GM18511 (cell line): Measurements from ENCODE around the gene SPRTN.
"Not testable (repeated sequence)": the region's sequence is repeated elsewhere in the genome, so short reads cannot be mapped to it uniquely, and the experiment has no call there.

Experiments used
- ATAC-seq: cut with Tn5 transposase; IDR thresholded peaks from one replicate; pipeline ENCODE4 v1.9.1; 2021; ENCODE audit warnings: mild to moderate bottlenecking, moderate library complexity; ENCODE audit not compliant: unreplicated experiment

The SPRTN gene

GRCh38 chr1:231335663-231336602 is 2.2 kb upstream of the SPRTN start:
- no peak for ATAC-seq

GRCh38 chr1:231337043-231337471 is 1.0 kb upstream of the SPRTN start:
- ATAC-seq = peak; percentile 6

- peak; percentile 81 for ATAC-seq
These were observed 422 bp upstream of the SPRTN start, which contains the start of gene EXOC8 for GRCh38 chr1:231337472-231338269. Gene EXOC8 (minus strand): TSS chr1:231337852. CDS start chr1:231337745, 107 bp downstream.

DNA sequence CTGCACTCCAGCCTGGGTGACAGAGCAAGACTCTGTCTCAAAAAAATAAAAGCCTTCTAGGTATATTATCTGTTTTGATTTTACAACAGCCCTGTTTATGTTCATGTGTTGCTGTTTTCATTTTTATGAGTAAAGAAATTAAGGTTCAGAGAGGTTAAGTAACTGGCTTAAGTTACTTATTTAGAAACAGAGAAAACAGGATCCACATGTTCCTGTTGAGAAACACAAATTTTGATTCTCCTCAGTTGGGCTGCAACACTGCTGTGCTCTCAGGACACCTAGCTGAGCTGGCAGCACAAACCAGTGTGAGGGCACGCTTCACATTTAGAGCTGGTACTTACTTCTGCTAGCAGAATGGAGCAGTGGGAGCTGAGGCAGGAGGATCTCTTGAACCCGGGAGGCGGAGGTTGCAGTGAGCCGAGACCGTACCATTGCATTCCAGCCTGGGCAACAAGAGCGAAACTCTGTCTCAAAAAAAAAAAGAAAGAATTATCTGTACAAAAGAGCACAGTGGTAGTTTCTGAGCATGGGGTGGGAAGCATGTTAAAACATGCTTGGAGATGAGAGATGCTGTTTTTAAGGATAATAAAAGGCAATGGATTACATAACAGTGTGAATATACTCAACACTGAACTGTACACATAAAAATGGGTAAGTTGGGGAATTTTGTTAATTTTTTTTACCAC is 2.4 kb downstream of the SPRTN start:
- no peak for ATAC-seq

DNA sequence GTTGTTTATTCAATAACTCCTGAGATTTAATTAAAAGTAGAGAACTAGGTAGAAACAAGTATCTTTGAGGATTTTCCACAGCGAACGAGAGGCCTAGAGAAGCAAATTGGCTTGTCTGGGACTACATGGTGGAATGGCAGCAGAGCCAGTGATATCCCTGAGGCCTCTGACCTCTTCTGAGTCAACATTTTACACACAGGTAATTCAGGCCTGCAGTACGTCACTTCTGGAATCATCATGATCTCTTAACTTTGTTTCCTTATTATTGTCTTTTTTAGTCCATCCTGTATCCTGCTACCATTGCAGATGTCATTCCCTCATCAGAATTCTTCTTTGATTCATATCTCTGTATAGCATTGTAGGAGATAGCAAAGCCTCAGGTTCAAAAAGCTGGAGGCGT is 9.9 kb downstream of the SPRTN start:
- ATAC-seq = no peak

DNA sequence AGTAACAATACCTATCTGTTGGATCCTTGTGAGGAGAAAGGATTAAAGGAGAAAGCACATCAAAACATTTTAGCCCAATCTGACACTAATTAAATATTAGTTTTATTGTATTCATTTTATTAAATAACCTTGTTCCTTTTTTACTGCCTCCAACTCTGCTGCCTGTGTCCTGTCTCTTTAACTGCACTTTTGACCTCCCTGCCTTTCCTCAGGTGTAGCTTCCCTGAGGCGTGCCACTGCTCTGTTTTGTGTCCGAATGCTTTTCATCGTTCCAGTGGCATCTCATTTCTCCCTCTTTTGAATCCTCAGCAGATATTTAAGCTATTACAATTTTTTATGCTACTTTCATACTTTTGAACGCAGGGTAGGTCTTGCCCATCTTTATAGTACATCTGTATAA is 10.3 kb downstream of the SPRTN start:
- no peak for ATAC-seq

DNA sequence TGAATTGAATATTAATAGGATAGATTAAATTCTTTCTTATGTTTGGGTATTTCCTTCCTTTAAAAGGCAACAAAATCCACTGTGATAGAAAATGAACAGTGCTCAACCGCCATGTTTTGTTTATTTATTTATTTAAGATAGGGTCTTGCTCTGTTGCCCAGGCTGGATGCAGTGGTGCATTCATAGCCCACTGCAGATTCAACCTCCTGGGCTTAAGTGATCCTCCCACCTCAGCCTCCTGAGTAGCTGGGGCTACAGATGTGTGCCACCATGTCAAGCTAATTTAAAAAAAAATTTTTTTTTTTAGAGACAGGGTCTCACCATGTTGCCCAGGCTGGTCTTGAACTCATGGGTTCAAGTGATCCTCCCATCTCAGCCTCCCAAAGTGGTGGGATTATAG is 10.8 kb downstream of the SPRTN start:
- not testable (repeated sequence) for ATAC-seq

GRCh38 chr1:231351816-231352215 is 13.7 kb downstream of the SPRTN start:
- no peak for ATAC-seq

DNA sequence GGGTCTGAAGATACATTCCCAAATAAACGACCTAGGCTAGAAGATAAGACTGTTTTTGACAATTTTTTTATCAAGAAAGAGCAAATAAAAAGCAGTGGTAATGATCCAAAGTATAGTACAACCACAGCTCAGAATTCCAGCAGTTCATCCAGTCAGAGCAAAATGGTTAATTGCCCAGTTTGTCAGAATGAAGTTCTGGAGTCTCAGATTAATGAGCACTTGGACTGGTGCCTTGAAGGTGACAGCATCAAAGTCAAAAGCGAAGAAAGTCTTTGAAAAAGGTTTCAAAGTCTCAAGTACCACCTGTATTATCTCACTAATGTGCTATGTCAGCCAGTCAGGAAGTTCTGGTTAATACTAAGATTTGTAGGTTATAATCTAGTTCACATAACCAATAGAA is 15.0 kb downstream of the SPRTN start:
- ATAC-seq = no peak

DNA sequence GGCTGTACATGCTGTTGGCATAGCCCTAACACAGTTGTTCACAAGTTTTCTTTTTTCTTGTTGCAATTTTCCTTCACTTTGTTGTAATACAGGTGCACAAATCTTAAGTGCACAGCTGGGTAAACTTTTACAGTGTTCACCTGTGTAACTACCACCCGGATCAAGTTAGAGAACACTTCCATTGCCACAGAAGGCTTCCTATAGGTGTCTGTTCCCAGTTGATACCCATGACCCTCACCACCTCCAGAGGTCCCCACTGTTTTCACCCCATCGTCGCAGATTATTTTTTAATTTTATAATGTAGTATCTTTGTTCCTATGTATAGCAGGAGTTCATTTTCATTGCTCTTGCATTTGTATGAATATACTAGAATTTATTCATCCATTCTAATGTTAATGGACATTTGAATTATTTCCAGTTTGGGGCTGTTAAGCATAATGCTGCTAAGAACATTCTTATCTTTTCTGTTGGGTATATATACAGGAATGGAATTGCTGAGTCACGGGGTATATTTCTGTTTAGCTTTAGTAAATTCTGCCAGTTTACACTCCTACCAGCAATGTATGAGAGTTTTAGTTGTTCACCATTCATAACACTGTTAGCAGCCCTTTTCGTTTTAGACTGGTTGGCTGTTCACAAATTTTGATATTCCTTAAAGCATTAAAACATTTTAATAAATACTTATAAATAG is 16.4 kb downstream of the SPRTN start:
- ATAC-seq = no peak

DNA sequence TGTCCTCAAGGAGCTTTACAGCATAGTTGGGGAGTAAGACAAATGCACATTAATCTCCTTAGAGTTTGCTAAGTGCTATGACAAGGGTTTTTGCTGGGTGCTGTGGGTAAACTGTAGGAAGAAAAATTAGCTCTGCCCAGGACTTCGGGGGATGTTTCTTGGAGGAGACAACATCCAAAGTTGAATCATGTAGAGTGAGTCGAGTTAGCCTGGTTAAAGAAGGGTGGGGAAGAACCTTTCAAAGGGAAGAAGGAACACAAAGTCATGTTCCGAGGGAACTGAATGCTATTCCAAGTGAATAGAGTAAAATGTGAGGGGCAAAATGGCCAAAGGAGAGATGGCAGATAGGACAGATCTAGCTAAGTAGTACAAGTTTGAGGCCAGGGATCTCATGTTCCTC is 17.1 kb downstream of the SPRTN start:
- ATAC-seq = no peak

DNA sequence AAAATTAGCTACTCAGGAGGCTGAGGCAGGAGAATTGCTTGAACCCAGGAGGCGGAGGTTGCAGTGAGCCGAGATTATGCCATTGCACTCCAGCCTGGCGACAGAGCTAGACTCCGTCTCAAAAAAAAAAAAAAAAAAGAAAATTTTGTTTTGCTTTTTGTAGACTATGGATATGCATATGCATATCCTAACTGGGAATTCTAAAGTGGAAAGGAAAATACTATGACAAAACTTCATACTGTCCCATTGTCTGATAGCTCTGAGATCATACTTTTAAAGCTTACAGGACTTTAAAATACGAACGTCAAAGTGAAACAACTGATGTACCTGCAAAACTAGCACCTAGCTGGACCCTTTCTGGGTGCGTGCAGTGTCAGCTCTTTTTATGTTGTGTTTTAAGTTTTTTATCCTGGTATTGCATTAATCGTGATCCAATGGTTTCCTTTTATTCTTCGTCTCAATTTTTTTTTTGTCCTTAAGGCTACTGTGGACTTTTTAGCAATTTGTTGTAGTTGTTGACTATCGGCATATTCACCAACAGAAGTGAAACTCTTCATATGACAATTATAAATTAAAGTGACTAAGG is 19.2 kb downstream of the SPRTN start:
- peak; percentile 13 for ATAC-seq

- ATAC-seq = peak; percentile 90
These were observed 19.8 kb downstream of the SPRTN start for GRCh38 chr1:231357831-231358354.

- ATAC-seq = no peak
These were observed 21.0 kb downstream of the SPRTN start for GRCh38 chr1:231359113-231359512.

DNA sequence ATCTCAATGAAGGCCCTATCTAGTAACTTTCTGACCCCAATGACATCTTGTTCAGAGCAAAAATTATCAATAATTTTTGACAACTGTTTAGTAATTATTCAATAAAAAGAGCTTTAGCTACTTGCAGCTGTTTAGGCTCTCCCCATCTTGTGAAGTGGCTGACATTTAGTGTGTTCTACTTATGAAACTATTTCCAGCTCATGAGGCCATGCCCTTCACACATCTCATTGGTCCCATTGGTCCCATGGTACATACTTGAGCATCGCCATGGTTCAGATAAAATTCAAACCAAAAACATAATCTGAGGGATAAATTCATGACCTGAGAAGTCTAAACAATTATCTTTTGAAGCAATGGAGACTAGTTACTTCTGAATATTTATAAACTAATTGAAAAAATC is 24.2 kb downstream of the SPRTN start:
- ATAC-seq = no peak

GRCh38 chr1:231363624-231364023 is 25.5 kb downstream of the SPRTN start:
- ATAC-seq = no peak

GRCh38 chr1:231364192-231364591 is 26.1 kb downstream of the SPRTN start:
- no peak for ATAC-seq

GRCh38 chr1:231369282-231369681 is 31.2 kb downstream of the SPRTN start:
- ATAC-seq = no peak

- no peak for ATAC-seq
These were observed 34.4 kb downstream of the SPRTN start for GRCh38 chr1:231372501-231372900.

DNA sequence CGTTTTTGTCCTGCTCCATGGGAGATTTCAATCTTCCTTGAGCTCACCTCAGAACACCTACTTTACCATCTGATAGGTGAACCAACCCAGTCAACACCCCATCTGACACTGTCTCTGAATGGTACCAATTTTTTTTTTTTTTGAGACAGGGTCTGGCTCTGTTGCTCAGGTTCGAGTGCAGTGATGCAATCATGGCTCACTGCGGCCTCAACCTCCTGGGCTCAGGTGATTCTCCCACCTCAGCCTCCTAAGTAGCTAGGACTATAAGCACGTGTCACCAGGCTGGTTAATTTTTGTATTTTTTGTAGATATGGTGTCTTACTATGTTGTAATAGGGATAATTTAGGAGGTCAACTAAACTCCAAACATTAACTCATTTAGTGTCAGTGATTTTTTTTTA is 36.3 kb downstream of the SPRTN start:
- ATAC-seq = no peak
